ENCODE results near the gene GSG1L.

Gene GSG1L

DNA sequence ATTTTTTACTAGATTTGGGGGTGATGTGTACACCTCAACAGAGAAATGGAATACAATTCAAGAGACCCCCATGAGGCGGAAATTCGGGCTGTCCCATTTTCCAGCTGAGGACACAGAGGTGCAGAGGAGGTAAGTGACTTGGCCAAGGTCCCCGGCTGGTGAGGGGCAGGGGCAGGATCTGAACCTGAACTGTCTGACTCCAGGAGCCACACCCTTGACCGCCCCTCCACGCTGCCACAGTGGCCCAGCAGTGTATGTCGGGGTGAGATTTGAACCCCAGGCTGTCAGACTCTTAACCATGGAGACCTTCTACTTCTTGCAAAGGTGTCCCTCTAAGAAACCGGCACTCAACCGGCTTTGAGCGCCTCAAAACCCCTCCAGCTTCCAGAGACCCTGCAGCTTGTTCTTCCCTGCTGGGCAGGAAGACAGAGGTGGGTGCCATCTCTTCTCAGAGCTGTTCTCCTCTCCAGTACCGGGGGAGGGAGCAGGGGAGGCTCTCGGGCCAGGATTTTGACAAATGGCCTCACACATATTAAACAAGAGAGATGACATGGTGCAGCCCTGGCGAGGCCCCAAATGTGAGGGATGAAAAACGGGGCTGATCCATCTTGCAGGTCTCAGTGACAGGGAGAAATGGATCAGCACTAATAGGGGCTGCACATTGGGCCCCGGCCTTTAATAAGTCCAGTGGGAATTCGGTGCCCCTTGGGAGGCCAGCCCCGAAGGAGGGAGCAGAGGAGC lies 222.3 kb downstream of the GSG1L start:
- DNase-seq, result no peak

DNA sequence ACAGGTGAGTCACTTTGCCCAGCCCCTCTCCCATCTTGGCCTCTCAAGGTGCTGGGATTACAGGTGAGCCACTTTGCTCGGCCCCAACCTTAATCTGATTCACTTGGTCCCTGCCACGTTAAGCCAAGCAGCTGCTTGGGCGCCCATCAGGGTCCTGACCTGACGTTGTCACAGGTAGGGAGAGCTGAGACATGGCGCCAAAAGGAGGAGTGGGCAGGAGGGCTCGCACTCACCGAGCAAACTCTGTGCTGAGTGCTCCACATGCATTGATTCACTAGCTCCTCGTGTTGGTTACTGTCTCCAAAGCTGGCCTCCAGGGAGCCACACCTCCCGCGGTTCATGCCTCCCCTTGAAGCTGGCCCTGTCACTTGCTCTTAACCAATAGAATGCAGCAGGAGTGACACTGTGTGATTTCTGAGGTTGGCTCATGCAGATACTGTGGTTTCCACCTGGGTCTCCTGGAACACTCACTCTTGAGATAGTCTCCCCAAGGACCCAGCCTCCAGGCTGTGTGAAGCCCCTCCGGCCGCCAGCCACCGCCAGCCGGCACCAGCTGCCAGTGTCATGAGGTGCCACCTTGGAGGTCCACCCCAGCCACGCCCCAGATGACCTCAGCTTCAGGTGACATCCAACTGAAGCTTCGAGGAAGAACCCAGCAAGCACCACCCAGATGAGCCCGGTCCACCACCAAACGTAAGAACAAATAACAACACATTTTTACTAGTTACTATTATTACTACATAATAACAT lies 223.0 kb downstream of the GSG1L start:
- DNase-seq, result no peak

DNA sequence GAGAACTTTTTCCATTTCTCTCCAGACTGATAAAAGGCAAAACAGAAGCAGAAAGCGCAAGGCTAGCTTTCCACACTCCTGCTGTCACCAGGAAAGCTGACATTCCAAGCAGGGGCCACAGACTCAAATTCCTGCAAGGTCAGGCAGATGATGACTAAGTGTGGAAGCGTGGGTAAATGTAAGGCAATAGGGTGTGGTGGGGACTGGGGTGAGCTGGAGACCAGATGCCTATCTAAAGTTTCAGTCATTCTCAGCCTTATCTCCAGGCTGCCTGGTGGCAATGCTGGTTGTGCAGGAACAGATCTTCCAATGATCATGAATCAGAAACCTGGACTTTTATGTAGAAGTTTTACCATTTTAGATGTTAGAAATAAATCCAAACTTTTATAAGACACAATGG lies 224.1 kb downstream of the GSG1L start:
- no peak for DNase-seq

DNA sequence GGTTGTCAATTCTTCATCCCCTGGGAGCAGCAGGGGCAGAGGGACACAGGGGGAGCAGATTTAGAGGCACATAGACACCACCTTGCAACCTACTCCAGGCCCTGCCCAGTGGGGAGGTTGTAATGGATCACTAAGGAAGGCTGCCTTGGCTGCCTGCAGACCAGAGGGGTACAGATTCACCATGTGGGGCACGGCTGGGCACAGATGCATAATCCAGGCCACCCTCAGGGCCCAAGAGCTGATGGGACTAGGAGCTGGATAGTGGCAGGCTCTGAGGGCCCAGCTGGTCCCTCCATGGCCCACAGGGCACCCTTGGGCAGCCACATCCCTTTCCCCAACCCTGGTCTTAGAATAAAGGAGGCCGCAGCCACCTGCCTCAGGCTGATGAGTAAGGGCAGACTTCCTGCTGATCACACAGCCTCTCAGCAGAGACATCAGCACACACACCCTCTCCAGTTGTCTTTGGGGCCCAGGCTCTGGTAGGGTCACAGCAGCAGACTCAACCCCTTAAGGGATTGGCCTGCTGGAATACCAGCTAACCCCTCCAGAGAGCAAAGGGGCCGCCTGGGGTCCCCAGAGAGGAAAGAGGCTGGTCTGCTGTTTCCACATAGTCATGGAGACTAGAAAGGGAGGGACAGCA lies 224.9 kb downstream of the GSG1L start:
- DNase-seq, result no peak

DNA sequence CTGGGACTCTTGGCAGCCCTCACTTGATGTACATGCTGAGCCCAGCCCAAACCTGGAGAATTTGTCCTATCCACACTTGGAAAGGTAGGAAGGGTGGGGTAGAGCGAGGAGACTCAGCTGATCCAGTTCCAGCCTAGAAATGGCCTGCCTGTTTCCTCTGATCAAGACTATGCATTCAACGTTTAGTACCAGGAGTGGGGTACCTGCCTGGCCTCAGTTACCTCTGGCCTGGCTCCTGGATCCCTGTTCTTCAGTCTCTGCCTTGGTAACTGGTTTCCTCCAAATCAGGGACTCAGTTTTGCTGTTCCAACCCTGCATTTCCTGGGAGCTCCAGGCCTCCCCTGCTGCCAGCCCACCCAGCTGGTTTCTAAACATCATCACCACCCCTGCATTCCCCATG lies 233.5 kb downstream of the GSG1L start:
- DNase-seq, result no peak

DNA sequence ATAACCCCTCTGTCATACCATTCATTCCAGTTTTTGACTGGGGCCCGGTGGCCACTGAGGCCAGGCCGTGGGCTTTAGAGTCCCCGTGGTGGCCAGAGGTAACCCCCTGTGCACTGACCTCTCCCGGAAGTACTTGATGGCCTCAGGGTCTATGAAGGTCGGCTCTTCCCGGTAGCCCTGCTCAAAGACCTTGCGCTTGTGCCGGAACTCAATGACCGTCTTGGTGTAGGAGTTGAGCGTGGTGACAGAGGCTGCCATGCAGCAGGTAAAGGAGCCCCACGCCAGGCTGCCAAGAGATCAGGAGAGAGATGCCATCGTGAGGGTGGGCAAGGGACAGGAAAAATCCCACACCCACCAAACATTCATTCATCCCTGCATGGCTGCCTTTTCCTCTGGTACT lies 234.8 kb downstream of the GSG1L start:
- DNase-seq, result no peak

DNA sequence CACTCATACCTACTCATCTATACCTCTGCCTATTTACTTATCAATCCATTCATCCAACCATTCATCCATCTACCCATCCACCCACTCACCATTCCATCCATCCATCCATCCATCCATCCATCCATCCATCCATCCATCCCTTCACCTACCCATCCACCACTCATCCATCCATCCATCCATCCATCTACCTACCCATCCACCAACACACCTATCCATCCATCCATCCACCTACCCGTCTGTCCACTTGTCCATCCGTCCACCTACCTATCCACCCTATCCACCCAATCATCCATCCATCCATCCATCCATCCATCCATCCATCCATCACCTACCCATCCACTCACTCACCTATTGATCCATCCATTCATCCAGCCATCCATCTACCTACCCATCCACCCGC lies 235.7 kb downstream of the GSG1L start:
- no peak for DNase-seq

DNA sequence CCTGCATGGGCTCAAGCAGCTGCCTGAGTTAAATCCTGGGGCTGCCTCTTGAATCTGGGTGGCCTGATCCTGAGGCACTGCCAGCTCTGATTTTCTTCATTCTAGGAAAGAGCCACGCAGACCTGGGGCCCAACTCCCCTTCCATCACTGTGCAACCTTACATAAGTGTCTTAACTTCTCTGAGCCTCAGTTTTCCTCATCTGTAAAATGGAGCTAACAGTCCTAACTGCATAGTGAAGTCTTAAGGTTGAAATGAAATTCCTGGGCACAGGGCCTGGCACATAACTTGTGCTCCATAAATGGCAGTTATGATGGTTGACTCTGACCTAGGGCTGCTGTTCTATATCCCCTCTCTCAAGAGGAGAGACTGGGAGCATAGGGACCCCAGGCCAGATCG lies 236.6 kb downstream of the GSG1L start:
- no peak for DNase-seq

DNA sequence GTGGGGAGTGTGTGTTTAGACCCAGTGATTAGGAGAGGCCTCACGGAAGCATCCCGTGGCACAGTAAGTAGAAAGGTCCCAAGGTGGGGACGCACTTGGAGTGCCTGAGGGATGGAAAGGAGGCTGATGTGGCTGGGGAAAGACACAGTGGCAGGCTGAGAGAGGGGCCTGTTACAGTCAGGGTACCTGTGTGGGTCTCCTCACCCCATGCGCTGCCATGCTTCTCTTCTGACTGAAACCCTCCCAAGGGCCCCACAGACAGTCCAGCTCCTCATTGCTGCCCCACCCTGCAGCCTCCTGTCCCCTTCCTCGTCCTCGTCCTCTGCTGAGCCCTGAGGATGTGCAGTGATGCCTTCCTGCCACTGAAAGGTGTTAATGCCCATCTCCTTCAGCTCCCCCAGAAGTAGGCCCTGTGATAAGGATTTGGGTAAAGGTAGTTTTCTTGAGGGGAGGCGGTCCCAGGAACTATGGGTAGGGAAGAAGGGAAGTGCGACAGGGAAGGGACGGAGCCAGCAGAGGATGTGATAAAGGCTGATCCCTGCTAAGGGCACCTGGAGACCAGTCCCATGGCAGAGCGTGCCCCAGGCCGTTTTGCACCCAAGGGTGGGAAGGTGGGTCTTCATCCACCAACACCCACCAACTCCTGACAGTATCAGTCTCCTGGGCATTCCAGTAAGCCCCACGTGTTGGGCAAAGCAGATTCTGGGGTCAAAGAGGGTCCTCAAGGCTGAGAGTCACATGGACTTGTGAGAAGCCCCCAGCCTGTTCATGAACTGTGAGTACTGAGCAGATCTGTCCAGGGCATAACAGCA lies 237.2 kb downstream of the GSG1L start:
- no peak for DNase-seq

DNA sequence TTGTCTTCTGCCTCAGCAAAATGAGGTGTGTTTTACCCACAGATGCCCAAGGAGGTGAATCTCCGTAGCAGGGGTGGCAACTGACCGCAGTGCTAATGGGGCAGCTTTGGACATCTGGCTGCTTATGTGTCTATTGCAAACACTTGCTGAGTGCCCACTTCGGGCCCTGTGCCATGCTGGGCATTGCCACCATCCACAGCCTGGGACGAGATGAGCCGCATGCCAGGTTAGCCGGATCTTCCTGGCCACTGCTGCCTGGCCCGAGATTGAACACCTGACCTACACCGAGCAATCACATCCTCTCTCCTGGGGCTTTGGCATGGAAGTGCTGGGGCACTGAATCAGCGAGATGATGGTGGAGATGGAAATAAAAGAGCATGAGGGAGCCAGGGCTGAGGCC lies 238.7 kb downstream of the GSG1L start:
- DNase-seq, result no peak

DNA sequence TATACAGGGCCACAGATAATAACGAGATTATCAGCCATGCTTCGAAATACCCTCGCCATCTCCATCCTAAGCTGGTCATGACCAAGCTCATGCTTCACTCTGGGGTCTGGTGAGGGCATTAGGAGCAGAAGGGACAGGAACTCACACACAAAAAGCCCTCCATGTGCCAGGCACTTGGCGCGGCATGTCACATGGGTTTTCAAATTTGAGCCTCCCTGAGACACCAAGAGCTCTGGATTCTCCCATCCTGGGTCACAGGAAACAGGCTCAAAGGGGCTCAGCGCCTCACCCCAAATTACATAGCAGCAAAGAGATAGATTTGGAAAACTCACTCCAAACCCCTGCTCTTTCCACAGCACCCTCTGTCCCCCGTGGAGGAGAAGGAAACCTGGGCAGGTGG lies 239.5 kb downstream of the GSG1L start:
- no peak for DNase-seq

DNA sequence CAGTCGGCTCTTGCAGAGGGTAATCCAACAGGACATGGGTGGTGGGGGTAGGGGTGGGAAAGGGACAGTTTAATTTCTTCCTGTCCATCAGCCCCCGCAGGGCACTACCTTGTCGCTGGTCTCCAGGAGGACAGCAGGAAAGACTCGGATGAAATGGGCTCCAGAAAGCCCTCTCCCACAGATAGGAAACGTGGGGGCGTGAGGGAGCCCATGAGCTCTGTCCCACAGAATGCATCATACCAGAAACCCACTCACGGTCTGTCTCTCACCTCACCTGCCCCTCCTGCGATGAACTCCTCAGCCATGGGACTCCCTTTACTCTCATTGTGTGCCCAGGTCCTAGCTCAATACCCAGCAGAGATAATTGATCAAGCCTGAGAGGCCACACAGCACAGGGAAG lies 240.1 kb downstream of the GSG1L start:
- no peak for DNase-seq

DNA sequence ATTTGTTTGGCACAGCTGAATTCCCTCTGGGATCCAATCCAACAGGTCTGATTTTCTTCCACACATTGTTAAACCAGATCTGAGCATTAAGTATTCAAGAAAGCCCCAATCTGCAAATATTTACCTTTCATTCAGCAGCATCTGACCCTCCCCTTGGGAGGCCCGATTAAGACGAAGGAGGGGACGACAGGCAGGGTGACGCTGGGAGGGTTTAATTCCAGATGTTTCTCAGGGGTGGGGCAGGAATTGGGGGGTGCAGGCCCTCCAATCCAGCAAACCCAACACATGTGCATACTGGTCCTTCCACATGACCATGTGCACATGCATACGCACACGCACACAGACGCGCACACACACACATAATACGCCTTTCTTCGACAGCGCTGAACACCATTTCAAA lies 240.5 kb downstream of the GSG1L start:
- DNase-seq, result no peak

DNA sequence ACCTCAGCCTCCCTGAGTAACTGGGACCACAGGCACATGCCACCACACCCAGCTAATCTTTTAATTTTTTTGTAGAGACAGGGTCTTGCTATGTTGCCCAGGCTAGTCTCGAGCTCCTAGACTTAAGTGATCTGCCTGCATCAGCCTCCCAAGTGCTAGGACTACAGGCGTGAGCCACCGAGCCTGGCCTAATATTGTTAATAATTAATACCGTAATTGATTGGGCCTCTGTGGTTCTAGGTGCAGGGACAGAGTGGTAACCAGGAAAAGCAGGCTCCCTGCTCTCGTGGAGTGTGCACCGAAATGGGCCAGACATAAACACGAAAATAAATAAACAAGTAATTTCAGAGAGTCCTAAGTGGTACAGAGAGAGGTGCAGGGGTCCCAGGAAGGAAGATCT lies 241.0 kb downstream of the GSG1L start:
- no peak for DNase-seq

DNA sequence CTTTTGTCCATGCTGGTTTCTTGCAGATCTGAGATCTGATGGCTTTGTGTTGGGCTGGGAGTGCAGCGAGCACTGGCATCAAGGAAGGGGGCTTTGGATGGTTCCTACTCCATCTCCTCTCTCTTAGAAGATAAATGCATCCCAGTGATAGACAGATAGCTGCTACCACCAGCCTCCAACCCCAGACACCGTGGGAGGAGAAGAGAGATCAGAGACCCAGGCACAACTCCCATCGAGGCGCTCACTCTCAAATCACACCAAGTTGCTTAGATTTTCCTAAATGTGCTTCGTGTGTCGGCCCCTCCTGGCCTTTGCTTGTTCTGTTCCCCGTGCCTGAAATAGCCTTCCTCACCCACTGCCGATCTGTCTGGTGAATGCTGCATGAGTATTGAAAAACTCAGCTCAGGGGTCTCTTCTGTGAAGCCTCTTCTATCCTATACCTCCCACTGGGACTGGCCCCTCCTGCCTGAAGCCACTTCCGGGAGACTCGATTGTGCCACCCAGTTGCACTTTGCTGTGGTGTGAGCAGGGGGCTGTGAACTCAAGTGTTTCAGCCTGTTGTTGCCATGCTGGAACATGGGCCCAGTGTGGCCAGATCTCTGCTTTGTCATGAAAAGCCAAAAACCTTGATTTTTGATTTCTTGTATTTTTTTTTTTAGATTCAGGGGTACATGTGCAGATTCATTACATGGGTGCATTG lies 242.7 kb downstream of the GSG1L start:
- DNase-seq, result no peak

DNA sequence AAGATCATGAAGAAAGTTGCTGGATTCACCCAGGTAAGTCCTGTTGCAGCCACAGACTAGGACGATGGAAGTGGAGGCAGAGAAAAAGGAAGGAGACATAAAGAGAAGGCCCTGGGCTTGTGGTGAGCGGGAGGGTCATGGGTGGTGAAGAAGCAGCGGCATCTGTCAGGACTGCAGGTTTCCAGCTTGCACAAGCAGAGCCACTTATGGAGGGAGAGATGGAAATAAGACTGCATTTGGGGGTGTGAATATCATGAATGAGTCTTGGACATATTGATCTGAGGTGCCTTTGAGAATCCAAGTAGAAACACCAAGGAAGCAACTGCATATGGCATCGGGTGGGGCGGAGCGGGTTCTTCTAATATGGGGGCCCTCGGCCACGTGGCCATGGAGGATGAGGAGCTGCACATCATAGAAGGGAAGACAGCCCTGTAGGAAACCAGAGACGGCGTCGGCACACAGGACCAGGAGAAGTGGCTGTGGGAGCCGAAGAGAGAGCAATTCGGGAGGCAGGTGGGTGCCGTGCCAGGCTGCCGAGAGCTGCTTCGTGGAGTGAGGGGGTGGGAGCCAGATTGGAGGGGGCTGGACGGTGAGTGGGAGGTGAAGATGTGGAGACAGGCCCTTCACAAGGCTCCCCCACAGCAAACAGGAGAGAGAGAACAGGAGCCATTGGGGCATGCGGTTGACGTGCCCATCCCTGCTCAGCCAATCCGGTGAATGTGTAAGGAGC lies 243.5 kb downstream of the GSG1L start:
- no peak for DNase-seq

DNA sequence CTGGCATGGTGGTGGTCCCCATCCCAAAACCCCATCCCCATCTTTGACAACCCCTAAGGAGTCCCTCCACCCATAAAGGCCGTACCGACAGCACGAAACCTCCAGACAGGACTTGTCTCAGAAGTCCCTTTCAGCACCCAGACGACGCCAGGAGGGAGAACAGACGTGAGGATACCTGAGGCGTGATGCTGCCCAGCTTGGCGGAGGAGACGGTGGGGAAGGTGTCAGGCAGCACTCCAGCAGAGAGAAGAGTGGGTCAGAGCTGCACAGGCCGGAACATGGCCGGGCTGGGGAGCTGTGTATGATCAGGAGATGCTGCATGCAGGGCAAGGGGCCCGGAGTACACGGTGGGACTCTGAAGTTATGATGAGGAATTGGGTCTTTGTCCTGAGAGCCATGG lies 244.2 kb downstream of the GSG1L start:
- no peak for DNase-seq

DNA sequence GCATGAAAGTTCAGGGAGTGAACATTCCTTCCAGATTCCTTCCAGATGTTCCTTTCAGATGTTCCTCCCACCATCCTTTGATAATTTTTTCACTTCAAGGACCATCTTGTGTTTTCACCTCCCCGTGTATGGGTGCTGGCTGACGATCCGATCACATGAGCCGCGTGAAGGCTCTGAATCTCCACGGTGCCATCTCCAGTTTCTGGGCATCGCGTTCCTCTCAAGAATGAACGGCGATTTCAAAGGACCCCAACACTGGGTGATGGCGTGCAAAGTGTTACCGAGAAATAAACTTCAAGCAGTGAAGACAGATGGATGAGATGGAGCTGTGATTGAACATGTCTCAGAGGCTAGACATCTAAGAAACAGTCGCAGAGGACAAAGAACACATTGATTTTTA lies 245.3 kb downstream of the GSG1L start:
- DNase-seq, result no peak

DNA sequence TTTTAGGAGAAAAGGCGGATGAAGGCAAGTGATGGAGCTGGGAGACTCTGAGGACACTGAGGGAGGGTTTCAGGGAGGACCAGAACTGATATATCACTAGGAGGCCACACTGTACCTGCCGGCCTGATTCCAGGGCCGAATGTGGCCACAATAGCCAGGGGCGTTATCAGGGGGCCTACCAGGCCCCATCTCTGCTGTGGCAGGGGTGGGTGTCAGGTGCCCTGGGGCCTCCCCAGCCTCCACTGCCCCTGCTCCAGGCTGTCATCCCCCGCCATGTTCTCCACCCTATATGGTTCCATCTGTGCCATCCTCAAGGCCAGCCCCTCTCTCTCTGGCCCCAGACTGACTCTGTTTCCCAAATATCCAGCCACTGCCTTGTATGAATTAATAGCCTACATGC lies 246.5 kb downstream of the GSG1L start:
- DNase-seq, result no peak

DNA sequence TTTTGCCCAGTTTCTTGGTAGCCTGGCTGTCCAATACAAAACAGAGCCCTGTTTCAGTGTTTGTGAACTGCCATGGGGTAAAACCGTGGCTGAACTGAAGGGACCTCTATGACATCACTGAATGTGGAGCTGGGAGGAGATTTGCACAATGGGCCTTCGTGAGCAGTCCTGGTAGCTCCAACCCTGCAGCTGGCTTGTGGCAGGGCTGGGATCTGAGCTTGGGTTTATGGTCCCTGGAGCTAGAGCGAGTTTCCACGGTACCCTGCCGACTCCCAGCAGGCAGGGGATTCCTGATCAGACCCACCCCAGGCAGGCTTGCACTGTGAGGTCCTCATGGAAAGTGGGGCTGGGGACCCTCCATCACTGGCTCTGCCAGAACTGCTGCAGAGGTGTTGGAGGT lies 247.0 kb downstream of the GSG1L start:
- no peak for DNase-seq

DNA sequence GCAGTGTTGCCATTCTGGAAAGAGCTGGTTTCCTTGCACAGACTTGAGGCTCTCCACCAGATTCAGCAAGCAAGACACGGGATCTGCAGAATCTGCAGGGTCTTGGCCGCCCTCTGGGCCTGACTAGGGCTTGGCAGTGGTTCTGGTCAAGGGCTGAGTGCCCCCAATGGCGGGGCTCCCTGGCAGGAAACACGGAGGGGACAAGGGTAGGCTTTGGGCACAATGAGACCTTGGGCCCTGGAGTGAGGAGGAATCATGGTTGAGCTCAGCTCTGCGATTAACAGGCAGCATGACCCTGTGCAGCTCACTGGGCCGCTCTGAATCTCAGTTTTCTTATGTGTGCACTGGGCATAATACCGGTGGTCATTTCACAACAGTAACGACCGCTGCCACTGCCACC lies 249.9 kb downstream of the GSG1L start:
- DNase-seq, result no peak

DNA sequence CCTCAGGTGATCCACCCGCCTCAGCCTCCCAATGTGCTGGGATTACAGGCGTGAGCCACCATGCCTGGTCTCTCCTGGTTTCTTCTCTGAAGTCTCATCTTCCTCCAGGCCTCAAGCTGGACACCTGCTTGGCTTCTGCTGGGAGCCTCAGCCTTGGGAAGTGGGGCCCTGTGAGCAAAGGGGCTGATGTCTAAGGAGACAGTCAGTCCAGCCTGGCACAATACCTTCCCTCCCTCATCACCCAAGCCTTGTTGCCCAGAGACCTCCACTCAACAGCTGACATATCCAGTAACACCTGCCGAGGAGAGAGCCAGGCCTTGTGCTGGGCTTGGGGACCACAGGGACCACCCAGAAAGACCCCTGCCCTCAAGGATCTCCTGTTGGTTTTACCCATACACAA lies 251.6 kb downstream of the GSG1L start:
- no peak for DNase-seq
